Measurements from ENCODE around the gene CHST13.
"Not testable (repeated sequence)": the region's sequence is repeated elsewhere in the genome, so short reads cannot be mapped to it uniquely, and the experiment has no call there.

CHST13 gene

GRCh38 chr3:126527455-126528211 lies 3.7 kb downstream of the CHST13 start:
- no peak for DNase-seq

GRCh38 chr3:126528419-126528799 lies 4.5 kb downstream of the CHST13 start:
- DNase-seq, result no peak

- DNase-seq, result no peak
These were observed 5.0 kb downstream of the CHST13 start for GRCh38 chr3:126528800-126529541.

GRCh38 chr3:126529585-126530170 lies 5.7 kb downstream of the CHST13 start:
- DNase-seq, result no peak

- DNase-seq, result no peak
These were observed 6.5 kb downstream of the CHST13 start for GRCh38 chr3:126530171-126531050.

- no peak for DNase-seq
These were observed 7.0 kb downstream of the CHST13 start for GRCh38 chr3:126531051-126531330.

GRCh38 chr3:126533506-126533905 lies 9.6 kb downstream of the CHST13 start:
- DNase-seq, result no peak

GRCh38 chr3:126534716-126535115 lies 10.8 kb downstream of the CHST13 start:
- not testable (repeated sequence) for DNase-seq

GRCh38 chr3:126535636-126536035 lies 11.7 kb downstream of the CHST13 start:
- DNase-seq, result no peak

- no peak for DNase-seq
These were observed 12.2 kb downstream of the CHST13 start for GRCh38 chr3:126536126-126536525.

- DNase-seq, result no peak
These were observed 13.3 kb downstream of the CHST13 start for GRCh38 chr3:126537116-126537729.

GRCh38 chr3:126537730-126538281 lies 13.9 kb downstream of the CHST13 start:
- DNase-seq, result no peak

- DNase-seq, result no peak
These were observed 14.4 kb downstream of the CHST13 start for GRCh38 chr3:126538316-126538715.

- DNase-seq, result no peak
These were observed 15.0 kb downstream of the CHST13 start for GRCh38 chr3:126538966-126539365.

- DNase-seq, result no peak
These were observed 15.7 kb downstream of the CHST13 start for GRCh38 chr3:126539558-126540250.

GRCh38 chr3:126540342-126540849 lies 16.4 kb downstream of the CHST13 start:
- DNase-seq, result no peak

GRCh38 chr3:126540951-126541627 lies 17.1 kb downstream of the CHST13 start:
- DNase-seq, result no peak

- no peak for DNase-seq
These were observed 17.8 kb downstream of the CHST13 start for GRCh38 chr3:126541628-126542339.

GRCh38 chr3:126542340-126543241 lies 18.6 kb downstream of the CHST13 start:
- DNase-seq, result no peak

All from stimulated activated CD4-positive, alpha-beta T cell treated with anti-CD3 and anti-CD28 coated beads, Interleukin-2, amount 100 ng/mL, for 48 hours (primary cell).